GM19099 (cell line): ENCODE measurements around the gene SMYD4.

Source experiments
- POLR2A ChIP-seq: IDR thresholded peaks from 3 replicates; pipeline ENCODE4 v1.6.1; 2011; ENCODE audit warnings: low read depth; ENCODE audit not compliant: insufficient read length; ENCODE audit errors: extremely low read depth

SMYD4 gene

DNA sequence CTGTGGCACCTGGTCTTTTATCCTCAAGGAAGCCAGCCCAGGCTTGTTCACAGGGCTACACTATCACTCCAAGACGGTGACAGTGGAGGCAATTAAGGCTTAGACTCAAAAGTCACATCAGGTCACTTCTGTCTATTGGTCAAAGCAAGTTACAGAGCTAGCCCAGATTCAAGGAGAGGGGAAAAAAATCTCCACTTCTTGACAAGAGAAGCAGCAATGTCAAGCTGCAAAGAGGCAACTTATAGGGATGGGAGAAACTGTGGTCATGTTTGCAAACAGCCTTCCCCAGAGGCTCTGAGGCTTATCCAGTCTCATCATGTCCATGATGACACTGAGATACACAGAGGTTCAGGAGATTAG, 36.3 kb downstream of the SMYD4 start:
- TF ChIP-seq POLR2A: no peak

DNA sequence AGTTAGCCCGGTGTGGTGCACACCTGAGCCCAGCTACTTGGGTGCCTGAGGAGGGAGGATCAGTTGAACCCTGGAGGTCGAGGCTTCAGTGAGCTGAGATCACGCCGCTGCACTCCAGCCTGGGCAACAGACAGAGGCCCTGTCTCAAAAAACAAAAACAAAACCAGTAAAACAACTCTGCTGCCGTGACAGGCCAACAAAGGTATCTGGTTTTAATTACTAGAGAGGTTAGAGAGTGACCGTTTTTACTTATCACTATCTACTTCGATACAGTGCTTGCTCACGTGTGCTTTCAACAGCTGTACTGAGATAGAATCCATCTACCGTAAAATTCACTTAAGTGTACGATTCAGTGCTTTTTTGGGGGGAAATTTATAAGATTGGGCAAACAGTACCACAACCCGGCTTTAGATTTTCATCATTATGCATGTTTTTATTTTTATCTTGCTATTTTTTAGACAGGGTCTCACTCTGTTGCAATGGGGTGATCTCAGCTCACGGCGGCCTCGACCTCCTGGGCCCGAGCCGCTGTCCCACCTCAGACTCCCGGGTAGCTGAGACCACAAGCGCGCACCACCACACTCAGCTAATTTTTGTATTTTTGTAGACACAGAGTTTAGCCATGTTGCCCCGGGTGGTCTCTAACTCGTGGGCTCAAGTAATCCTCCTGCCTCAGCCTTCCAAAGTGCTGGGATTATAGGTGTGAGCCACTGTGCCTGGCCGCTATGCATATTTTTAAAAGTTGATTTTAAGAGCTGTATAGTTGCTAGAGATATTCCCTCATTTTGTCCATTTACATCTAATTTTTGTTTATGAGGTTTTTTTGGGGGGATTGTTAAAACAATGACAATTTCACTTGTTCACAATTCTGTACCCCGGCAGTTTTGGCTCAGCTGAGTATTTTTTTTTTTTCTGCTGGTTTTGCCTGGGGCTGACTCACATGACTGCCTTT, 36.9 kb downstream of the SMYD4 start:
- TF ChIP-seq POLR2A: no peak

DNA sequence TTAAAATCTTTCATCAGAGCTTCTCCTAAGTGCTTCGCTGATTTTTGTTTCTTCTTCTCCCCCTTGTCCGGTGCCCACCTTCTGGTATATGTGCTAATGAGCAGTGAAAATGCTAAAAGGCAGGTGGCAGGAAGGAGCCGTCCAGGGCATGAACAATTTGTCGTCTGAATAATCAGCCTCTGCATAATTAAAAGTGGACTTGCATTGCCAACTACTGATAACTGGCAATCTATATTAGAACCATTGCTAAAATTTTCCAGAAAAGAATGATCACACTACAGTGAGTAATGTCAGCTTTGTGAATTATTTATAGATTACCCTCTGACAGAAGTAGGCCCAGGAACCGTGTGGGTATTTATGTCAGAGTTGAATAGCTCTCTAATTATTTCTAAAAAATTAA, 39.8 kb downstream of the SMYD4 start:
- TF ChIP-seq POLR2A: no peak

DNA sequence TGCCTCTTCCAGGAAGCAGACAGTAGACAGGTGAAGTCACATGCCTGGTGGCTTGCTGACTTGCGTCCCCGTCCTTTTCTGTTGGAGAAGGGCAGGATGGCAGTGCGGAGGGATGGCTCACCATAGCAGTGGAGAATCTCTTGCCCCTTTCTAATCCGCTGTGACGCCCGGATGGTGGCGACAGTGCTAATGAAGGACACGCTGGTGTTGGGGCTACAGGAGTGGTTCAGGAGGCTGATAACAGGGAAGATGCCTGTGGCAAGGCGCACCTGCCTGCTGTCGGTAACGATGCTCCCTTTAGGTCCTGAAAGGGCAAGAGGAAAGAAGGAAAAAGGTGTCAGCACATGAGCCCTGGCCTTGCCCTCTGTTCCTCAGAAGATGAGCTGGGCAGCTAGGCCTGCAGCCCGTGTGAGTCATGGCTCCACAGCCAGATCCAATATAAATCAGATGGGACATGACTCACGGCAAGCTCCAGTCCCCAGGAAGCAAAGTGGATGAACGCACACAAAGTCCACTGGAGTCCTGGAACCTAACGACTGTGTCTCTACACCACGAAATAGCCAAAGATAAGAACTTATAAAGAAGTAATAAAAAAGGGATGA, 42.3 kb downstream of the SMYD4 start:
- TF ChIP-seq POLR2A: no peak

DNA sequence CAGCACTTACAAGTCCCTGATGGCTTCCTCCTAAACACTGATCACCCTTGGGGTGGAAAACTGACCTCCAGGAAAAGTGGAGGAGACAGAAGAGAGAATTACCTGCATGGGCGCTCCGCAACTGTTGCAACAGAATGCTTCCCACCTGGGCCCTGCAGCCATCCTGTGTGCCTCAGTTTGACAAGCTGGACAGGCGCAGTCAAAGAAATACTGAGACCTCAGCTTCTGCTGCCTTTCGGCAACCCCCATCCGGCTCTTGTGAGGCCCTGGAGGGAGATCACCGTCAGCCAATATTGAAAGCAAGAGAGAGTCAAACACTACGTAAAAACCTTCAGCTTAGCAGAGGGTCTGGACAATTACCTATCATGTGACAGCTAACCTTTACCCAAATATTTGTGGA, 43.0 kb downstream of the SMYD4 start:
- no peak for TF ChIP-seq POLR2A

DNA sequence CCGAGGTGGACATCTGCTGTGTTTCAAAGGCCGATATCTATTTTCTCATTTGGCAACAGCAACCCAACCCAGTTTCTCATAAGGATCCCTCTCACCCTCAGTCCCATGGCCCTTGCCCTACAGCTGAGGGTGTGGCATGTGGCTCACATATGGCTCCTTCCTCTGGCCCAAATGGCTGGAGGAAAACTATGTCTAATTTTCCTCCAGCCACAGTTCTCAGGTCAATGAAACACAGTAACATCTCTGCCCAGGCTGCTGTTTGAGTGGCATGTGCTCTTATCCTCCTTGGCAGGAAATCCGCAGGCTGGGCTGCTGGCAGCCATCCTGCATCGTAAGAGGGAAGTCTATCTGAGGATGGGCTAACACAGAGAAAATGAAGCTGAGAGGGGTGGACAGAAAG, 43.8 kb downstream of the SMYD4 start:
- TF ChIP-seq POLR2A: no peak

DNA sequence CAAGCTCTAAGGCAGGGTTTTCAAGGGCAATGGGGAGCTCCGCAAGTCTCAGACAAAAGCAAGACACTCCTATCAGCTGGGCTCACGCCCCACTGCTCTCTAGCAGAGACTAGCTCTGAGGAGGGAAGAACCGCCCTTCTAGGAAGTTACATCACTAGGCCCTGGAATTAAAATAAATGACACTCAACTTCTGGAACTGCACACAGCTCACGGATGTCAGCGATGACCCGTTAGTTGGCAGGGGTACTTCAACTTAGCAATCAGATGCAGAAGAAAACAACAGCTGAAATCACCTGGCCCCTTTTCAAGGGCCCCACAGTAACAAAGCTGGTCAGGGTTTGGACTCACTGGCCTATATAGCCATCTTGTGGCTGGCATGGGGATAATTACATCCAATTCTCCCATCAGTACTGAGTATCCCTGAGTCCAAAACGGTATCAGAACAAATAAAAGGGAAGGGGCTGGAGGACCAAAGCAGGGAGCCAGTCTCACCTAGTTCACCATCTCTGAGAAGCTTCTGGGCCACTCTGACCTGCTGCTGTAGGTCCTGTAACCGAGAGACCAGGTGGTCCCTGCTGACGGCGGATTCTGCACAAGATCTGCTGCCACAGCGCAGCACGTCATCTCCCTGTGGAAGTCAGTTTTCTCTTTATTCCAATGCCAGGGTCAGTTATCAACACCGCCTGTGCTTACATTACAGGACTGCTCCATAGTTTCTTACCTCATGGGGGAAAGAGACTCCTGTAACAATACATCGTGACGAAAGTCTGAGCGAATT, 45.7 kb downstream of the SMYD4 start:
- no peak for TF ChIP-seq POLR2A

DNA sequence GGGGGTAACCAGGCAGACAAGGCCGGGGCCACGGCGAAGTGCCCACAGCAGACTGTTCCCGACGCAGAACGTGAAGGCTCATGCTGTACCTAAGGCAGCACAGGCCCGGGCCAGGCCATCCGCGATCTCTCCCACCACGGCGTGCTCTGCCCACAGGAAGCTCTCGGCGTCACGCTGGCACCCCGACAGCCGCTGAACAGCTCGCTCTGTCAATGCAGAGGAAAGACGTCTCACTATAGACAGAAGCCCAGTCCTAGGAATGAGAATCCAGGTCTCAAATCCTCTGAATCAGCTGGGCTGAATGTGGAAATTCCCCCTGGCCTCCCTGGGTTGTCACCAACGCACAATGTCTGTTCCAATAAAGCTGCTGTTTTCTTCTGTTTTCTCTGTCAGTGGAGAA, 46.4 kb downstream of the SMYD4 start:
- TF ChIP-seq POLR2A: no peak

DNA sequence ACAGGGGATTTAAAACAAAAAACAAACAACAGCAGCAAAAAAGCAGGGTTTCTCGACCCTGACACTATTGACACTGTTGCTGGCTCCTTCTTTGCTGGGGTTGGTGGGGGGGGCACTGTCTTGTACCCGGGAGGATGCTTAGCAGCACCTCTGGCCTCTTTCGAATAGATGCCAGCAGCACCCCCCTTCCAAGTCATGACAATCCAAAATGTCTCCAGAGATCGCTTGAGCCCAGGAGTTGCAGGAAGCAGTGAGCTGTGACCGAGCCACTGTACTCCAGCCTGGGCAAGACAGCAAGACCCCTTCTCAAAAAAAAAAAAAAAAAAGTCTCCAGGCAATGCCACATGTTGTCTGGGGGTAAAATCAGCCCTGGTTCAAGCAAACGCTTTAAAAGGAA, 47.5 kb downstream of the SMYD4 start:
- no peak for TF ChIP-seq POLR2A

DNA sequence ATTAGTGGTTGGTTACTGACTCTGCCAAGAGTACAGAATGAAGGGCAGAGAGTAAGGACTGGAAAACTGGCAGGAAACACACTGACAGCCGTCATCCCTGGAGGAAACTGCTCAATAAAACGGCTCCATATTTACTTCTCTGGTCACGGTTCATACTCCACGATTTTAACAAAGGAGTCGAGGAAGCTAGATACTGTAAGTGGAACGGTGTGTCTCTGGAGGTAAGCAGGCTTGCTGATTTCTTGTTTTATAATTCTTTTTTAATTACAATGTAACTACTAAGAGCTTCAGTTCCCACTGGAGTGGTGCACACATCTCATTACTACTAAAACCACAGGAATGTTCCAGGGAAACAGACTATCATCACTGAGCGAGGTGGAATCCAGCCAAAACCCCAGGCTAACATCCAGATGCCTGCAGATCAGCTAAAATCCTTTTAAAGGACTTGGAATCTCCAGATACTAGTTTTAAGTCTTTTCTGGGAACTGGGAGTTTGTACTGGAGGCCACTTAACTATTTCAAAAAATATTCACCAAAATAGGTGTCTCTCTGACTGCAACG, 50.1 kb downstream of the SMYD4 start:
- TF ChIP-seq POLR2A: no peak

DNA sequence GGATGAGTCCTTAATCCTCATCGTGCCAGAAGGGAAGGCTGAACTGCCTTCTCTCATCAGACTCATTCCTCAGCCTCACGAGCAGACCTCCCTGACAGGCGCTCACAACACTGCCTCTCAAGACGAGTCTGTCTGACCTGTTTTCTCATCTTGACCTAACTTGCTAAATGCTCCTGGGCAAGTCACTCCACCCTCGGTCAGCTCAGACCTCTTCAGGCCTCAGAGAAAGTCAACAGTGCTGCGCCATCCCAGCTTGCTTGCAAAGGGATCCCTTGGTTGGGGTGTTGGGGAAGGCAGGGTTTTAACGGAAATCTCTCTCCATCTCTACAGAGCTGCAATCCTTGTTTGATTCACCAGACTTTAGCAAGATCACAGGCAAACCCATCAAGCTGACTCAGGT, 52.8 kb downstream of the SMYD4 start:
- no peak for TF ChIP-seq POLR2A

DNA sequence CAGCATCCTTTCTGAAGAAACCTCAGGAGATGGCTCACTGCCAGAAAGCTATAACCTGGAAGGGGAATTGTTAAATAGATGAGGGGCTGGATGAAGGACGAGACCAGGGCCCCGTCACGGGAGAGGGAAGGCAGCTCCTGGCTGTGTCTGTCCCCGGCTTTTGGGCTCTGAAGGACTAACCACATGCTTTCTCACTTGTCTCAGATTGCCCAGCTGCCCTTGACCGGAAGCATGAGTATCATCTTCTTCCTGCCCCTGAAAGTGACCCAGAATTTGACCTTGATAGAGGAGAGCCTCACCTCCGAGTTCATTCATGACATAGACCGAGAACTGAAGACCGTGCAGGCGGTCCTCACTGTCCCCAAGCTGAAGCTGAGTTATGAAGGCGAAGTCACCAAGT, 53.4 kb downstream of the SMYD4 start:
- TF ChIP-seq POLR2A: no peak

DNA sequence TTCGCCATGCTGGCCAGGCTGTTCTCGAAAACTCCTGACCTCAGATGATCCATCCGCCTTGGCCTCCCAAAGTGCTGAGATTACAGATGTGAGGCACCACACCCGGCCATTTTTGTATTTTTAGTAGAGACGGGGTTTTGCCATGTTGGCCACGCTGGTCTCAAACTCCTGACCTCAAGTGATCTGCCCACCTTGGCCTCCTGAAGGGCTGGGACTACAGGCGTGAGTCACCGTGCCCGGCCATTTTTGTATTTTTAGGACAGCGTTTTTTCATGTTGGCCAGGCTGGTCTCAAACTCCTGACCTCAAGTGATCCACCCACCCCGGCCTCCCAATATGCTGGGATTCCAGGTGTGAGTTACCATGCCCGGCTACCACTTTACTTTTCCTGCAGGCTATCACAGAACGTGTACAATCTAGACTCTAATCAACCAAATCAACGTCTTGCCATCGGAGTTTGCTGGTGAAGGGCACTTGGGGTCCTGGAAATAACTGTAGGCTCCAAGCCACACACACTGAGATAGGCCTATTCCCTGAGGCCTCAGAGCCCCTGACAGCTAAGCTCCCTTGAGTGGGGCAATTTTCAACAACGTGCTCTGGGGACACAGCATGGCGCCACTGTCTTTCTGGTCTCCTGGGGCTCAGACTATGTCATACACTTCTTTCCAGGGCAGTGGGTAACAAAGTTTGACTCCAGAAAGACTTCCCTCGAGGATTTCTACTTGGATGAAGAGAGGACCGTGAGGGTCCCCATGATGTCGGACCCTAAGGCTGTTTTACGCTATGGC, 55.1 kb downstream of the SMYD4 start:
- no peak for TF ChIP-seq POLR2A

DNA sequence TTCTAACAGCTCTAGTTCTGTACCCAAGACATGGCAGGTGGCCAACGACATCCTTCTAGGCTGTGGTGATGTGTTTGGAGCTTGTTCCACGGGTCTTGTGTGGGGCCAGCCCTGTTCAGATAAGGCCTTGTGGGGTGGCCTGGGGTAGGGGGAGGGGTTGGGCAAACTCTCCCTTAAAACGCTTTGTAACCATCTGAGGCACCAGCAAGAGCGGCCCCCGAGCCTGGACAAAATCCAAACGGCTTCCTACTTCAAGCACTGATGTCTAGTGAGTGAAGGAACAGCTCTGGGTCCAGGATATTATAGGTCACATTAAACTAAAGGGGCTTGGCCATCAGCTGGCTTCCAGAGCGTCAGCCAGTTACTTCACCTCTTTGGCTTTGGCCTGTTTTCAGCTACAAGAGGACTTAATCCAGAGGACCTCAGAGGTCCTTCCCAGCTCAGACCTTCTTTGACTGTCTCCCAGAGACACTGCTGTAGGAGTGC, 56.0 kb downstream of the SMYD4 start:
- TF ChIP-seq POLR2A: no peak
